LNCaP clone FGC (cell line): ENCODE results near the gene KIF12.

Source experiments
- DNase-seq: peaks from one replicate; pipeline ENCODE4 v3.0.0-alpha.2; 2011; ENCODE audit warnings: low read depth
- H3K4me3 ChIP-seq: 2 replicates; pipeline ENCODE4 v1.5.1; 2011; ENCODE audit warnings: mild to moderate bottlenecking, low read depth, low read length, control low read depth
- TF ChIP-seq, protein P1 (sequence below): IDR thresholded peaks from 2 replicates; pipeline ENCODE4 v1.5.1; 2012; ENCODE audit warnings: mild to moderate bottlenecking; ENCODE audit not compliant: control insufficient read depth, insufficient read depth; ENCODE audit errors: extremely low read depth

KIF12 gene

DNA sequence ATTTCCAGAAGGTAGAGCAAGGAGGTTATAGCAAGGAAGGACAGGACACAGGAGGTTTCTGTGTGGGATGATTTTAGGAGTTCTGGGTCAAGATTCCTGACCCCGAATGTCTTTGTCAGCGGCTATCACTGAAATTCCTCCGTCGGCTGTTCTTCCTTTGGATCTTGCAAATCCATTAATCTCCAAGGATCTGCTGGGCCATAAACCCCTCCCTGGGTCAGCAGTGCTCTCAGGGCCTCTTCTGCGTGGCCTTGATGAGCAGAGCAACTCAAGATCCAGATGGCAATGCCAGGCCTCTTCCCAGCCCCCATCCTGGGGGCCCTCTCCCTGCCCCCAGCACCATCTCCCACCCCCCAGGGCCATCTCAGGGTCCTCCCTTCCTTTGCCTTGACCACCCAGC lies 40.0 kb upstream of the KIF12 start:
- no peak for DNase-seq
- TF ChIP-seq, protein P1, sequence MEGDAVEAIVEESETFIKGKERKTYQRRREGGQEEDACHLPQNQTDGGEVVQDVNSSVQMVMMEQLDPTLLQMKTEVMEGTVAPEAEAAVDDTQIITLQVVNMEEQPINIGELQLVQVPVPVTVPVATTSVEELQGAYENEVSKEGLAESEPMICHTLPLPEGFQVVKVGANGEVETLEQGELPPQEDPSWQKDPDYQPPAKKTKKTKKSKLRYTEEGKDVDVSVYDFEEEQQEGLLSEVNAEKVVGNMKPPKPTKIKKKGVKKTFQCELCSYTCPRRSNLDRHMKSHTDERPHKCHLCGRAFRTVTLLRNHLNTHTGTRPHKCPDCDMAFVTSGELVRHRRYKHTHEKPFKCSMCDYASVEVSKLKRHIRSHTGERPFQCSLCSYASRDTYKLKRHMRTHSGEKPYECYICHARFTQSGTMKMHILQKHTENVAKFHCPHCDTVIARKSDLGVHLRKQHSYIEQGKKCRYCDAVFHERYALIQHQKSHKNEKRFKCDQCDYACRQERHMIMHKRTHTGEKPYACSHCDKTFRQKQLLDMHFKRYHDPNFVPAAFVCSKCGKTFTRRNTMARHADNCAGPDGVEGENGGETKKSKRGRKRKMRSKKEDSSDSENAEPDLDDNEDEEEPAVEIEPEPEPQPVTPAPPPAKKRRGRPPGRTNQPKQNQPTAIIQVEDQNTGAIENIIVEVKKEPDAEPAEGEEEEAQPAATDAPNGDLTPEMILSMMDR = no peak

DNA sequence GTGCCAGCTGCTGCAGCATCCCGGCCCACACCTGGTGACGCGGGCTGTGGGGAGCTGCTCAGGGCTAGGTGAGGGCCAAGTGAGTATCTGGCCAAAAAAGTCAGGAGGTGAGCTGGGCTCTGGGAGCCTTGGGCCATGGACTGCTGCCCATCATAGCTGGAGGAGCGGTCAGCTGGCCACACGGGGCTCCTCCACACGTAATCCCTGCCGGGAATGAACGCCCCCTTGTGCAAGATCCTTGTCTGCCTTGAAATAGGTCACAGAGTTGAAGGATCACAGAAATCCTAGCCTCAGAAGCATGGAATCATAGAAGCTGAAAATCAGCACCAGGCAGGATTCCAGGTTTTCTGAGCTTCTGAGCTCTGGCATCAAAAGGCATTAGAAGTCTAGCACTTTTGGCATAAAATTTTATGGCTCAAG lies 39.5 kb upstream of the KIF12 start:
- DNase-seq = no peak
- no peak overlapping the region for H3K4me3 ChIP-seq
- TF ChIP-seq, protein P1 = no peak

More for the DNA sequence above, 40.0 kb upstream of the KIF12 start:
- H3K4me3 ChIP-seq = no peak overlapping the region

DNA sequence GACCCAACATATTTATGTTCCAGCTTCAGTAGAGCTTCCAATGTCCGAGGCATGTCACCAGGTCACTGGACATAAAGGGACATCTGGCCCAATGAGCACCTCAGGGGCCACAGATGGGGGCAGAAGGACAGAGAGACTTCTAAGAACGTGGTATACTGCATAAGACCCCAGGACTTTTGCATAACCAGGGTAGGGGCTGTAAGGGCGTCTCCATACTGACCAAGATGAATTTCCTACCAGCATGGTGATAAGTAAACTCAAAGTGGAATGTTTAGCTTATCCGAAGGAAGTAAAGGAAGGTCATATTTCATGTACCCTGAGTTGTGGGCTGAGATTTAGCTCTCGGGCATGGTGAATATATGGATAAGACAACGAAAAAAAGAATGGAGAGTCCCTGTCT lies 38.7 kb upstream of the KIF12 start:
- no peak for DNase-seq
- no peak overlapping the region for H3K4me3 ChIP-seq
- TF ChIP-seq, protein P1 = no peak

DNA sequence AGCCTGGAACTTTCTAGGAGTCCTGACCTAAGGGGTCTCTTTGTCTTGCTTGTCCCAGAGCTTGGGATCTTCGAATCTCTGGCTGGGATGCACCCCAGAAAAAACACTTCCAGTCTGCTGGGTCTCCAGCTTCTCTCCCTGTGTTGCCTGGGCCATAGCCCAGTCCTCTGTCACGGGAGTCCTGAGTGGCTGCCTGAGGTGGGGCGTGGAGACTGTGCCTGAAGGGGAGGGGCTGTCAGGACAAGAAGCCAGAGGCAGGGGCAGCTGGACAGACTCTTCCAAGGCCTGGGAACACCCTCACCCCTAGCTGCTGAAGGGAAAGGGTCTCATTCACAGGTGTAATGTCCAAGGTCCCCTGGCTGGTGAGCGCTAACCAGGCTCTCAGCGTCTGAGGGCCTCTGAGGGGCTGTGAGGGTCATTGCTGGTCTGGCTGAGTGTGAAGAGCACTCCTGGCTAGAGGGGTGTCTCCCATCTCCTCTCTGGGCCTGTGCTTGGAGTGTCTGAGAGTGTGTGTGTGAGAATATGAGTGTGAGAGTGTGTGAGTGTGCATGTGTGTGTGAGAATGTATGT lies 35.8 kb upstream of the KIF12 start:
- TF ChIP-seq, protein P1 = no peak
- H3K4me3 ChIP-seq = no peak overlapping the region
- no peak for DNase-seq

DNA sequence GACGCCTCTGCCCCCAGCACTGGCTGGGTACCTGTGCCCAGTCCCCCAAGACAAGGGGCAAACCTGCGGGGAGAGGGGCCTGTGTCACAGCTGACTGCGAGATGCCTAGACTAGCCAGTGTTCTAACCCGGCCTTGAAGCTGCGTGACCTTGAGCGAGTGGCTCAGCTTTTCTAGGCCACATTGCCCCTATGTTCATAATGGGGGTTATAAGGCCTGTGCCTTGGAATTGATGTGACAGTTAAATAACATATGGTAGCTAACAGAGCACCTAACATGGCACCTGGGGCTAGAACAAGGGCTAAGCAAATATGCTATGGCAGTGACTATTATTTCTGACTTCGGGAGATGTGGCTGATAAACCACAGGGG lies 33.4 kb upstream of the KIF12 start:
- no peak for DNase-seq
- TF ChIP-seq, protein P1 = no peak
- H3K4me3 ChIP-seq = no peak overlapping the region

DNA sequence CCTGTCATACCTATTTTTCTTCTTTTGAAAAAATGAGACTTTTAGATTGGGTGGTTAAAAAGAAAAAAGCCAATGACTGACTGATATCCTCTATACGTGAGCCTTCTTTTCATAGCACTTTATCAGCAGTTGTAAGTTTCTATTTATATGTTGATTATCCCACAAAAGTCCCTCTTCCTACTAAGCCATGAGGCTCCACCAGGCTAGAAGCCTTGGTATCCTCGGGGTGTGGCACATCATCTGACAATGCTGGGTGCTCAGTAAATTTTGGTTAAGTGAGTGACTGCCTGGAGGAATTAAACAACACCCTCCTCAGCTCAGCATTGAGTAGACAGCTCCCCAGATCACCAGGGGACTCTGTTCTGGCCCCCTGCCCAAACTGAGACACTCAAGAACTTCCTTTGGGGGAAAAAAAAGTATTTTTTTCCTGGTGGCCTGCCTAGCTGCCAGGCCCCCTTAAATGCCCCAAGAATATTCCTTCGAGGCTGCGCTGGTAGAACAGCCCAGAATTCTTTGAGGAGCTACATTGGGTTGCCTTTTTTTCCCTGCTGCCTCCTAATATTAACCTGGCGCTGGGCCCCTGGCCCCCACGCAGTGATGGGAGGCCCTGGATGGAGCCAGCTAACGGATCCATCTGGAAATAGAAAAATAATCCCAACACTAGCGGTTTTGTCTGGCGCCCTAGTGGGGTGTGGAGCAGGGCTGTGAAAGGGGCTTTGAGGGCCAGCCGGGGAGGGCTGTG lies 32.9 kb upstream of the KIF12 start:
- TF ChIP-seq, protein P1 = no peak
- DNase-seq = no peak
- no peak overlapping the region for H3K4me3 ChIP-seq
